Smooth muscle cell (in vitro differentiated cells): ENCODE results near the gene DGKH. TPM values are rescaled to one million over a fixed set of nuclear protein-coding genes. Genes with fewer than 3 reads are reported as not detected.
"Not testable (repeated sequence)": the region's sequence is repeated elsewhere in the genome, so short reads cannot be mapped to it uniquely, and the experiment has no call there.

Experiments used
- DNase-seq: peaks from one replicate; lab custom pipeline; 2025; ENCODE audit not compliant: unreplicated experiment; lab: John Stamatoyannopoulos, UW
- H2AFZ ChIP-seq: fragments of 200-600 bp; sonication (generic); 2 replicates; pipeline ENCODE4 v1.6.0; 2016; ENCODE audit warnings: antibody characterized with exemption, low read depth, mild to moderate bottlenecking
- H3F3A ChIP-seq: fragments of 200-600 bp; sonication (generic); 2 replicates; pipeline ENCODE4 v1.6.0; 2017; ENCODE audit warnings: antibody characterized with exemption, low read depth
- H3K27ac ChIP-seq: fragments of 200-600 bp; sonication (generic); 2 replicates; pipeline ENCODE4 v1.5.1; 2016; ENCODE audit warnings: low read depth, mild to moderate bottlenecking
- H3K27me3 ChIP-seq: fragments of 200-600 bp; sonication (generic); 2 replicates; pipeline ENCODE4 v1.6.1; 2016; ENCODE audit warnings: low read depth, mild to moderate bottlenecking
- H3K36me3 ChIP-seq: fragments of 200-600 bp; sonication (generic); 2 replicates; pipeline ENCODE4 v1.5.1; 2016; ENCODE audit warnings: low read depth
- H3K4me1 ChIP-seq: fragments of 200-600 bp; sonication (generic); 2 replicates; pipeline ENCODE4 v1.5.1; 2016; ENCODE audit warnings: low read depth
- H3K4me2 ChIP-seq: fragments of 200-600 bp; sonication (generic); 2 replicates; pipeline ENCODE4 v1.6.0; 2016; ENCODE audit warnings: mild to moderate bottlenecking
- H3K4me3 ChIP-seq: fragments of 200-600 bp; sonication (generic); 2 replicates; pipeline ENCODE4 v1.5.1; 2016; ENCODE audit warnings: mild to moderate bottlenecking
- H3K79me2 ChIP-seq: fragments of 200-600 bp; sonication (generic); 2 replicates; pipeline ENCODE4 v1.6.0; 2016; ENCODE audit warnings: low read depth, mild to moderate bottlenecking
- H3K9ac ChIP-seq: fragments of 200-600 bp; sonication (generic); 2 replicates; pipeline ENCODE4 v1.6.0; 2016; ENCODE audit warnings: low read depth
- H3K9me3 ChIP-seq: fragments of 200-600 bp; sonication (generic); replicated peaks from 2 replicates; pipeline ENCODE4 v1.5.1; 2016; ENCODE audit warnings: low read depth
- H4K20me1 ChIP-seq: fragments of 200-600 bp; sonication (generic); 2 replicates; pipeline ENCODE4 v1.6.0; 2016; ENCODE audit warnings: low read depth
- CTCF ChIP-seq: fragments of 200-600 bp; sonication (generic); IDR thresholded peaks from 2 replicates; pipeline ENCODE4 v1.5.1; 2017; ENCODE audit warnings: borderline replicate concordance, mild to moderate bottlenecking, antibody characterized with exemption; ENCODE audit not compliant: insufficient read depth, poor library complexity, severe bottlenecking
- WGBS: methylation state at CpG from one replicate; pipeline ENCODE4 v1.1.7; 2016; ENCODE audit warnings: low lambda C conversion rate; 5-methylcytosine and 5-hydroxymethylcytosine counted together
- polyA plus RNA-seq: library from polyadenylated mRNA; unstranded; fragments of >200 nt; fragmentation: Nextera tagmentation; extraction: Ambion mirVana; gene quantifications from 2 replicates; pipeline ENCODE4 v1.2.1, GENCODE V29; 2016
- total RNA-seq: library from RNA; depleted of rRNA; stranded (reverse); fragments of >200 nt; gene quantifications from 2 replicates; pipeline ENCODE4 v1.2.3, GENCODE V29; 2014

Gene DGKH
- total and polyA plus RNA-seq, 2 experiments from 2014 or later: 1.3 to 6.8 TPM

GRCh38 chr13:42219876-42220275 lies 171.4 kb downstream of the DGKH start:
- DNase-seq: no peak
- H2AFZ ChIP-seq: no peak overlapping the region
- H3K4me3 ChIP-seq: no peak overlapping the region
- no peak overlapping the region for H3K27ac ChIP-seq
- no peaks in the 10 kb centered on the region for H3K9me3 ChIP-seq
- H3F3A ChIP-seq: no peaks in the 10 kb centered on the region
- H3K27me3 ChIP-seq: no peaks in the 10 kb centered on the region
- H4K20me1 ChIP-seq: no peaks in the 10 kb centered on the region
- peaks cover 6% of the 10 kb centered on the region for H3K36me3 ChIP-seq
- no peaks in the 10 kb centered on the region for H3K79me2 ChIP-seq
- H3K4me2 ChIP-seq: no peak overlapping the region
- H3K9ac ChIP-seq: no peak overlapping the region
- H3K4me1 ChIP-seq: no peaks in the 10 kb centered on the region
- WGBS: 100% methylated on average over 1 of the region's 1 CpG
- TF ChIP-seq CTCF: no peak

GRCh38 chr13:42221121-42221765 lies 172.8 kb downstream of the DGKH start:
- no peak for DNase-seq
- TF ChIP-seq CTCF: no peak
- no peak overlapping the region for H3K4me2 ChIP-seq
- H3F3A ChIP-seq: no peaks in the 10 kb centered on the region
- WGBS: 88% methylated on average over 4 of the region's 4 CpGs
- no peak overlapping the region for H2AFZ ChIP-seq
- H3K9ac ChIP-seq: no peak overlapping the region
- no peaks in the 10 kb centered on the region for H4K20me1 ChIP-seq
- peaks cover 6% of the 10 kb centered on the region for H3K36me3 ChIP-seq
- no peak overlapping the region for H3K4me3 ChIP-seq
- no peaks in the 10 kb centered on the region for H3K27me3 ChIP-seq
- no peak overlapping the region for H3K27ac ChIP-seq
- H3K4me1 ChIP-seq: no peaks in the 10 kb centered on the region
- no peaks in the 10 kb centered on the region for H3K79me2 ChIP-seq
- H3K9me3 ChIP-seq: no peaks in the 10 kb centered on the region

GRCh38 chr13:42223681-42224080 lies 175.2 kb downstream of the DGKH start:
- no peak overlapping the region for H3K4me3 ChIP-seq
- no peaks in the 10 kb centered on the region for H3F3A ChIP-seq
- no peaks in the 10 kb centered on the region for H4K20me1 ChIP-seq
- no peaks in the 10 kb centered on the region for H3K27me3 ChIP-seq
- TF ChIP-seq CTCF: no peak
- H3K79me2 ChIP-seq: no peaks in the 10 kb centered on the region
- no peaks in the 10 kb centered on the region for H3K4me1 ChIP-seq
- no peak overlapping the region for H3K9ac ChIP-seq
- H2AFZ ChIP-seq: no peak overlapping the region
- H3K36me3 ChIP-seq: peaks cover 6% of the 10 kb centered on the region
- WGBS: 98% methylated on average over 4 of the region's 4 CpGs
- no peak for DNase-seq
- H3K9me3 ChIP-seq: no peaks in the 10 kb centered on the region
- no peak overlapping the region for H3K4me2 ChIP-seq
- H3K27ac ChIP-seq: no peak overlapping the region

GRCh38 chr13:42225051-42225450 lies 176.6 kb downstream of the DGKH start:
- DNase-seq: no peak
- no peaks in the 10 kb centered on the region for H3F3A ChIP-seq
- no peak overlapping the region for H2AFZ ChIP-seq
- TF ChIP-seq CTCF: no peak
- WGBS: 98% methylated on average over 2 of the region's 2 CpGs
- H4K20me1 ChIP-seq: no peaks in the 10 kb centered on the region
- peaks cover under 1% of the 10 kb centered on the region for H3K36me3 ChIP-seq
- no peak overlapping the region for H3K4me2 ChIP-seq
- no peaks in the 10 kb centered on the region for H3K79me2 ChIP-seq
- no peaks in the 10 kb centered on the region for H3K4me1 ChIP-seq
- H3K9ac ChIP-seq: no peak overlapping the region
- no peak overlapping the region for H3K4me3 ChIP-seq
- H3K27ac ChIP-seq: no peak overlapping the region
- H3K9me3 ChIP-seq: no peaks in the 10 kb centered on the region
- no peaks in the 10 kb centered on the region for H3K27me3 ChIP-seq

GRCh38 chr13:42226759-42227158 lies 178.3 kb downstream of the DGKH start:
- DNase-seq, H3K4me3 ChIP-seq, H3K4me1 ChIP-seq, H2AFZ ChIP-seq, H3F3A ChIP-seq, H4K20me1 ChIP-seq, H3K36me3 ChIP-seq, H3K9ac ChIP-seq, H3K79me2 ChIP-seq, H3K27me3 ChIP-seq, H3K27ac ChIP-seq, H3K9me3 ChIP-seq, H3K4me2 ChIP-seq: not testable (repeated sequence)
- WGBS: 100% methylated on average over 5 of the region's 5 CpGs
